MM.1S (cell line): ENCODE measurements around the gene TAF11L2.

Experiments
- EZH2 ChIP-seq: fragments of 300-600 bp; sonication (generic); optimal IDR thresholded peaks from 2 replicates; pipeline ENCODE3; 2017; ENCODE audit warnings: low read depth, mild to moderate bottlenecking, antibody characterized with exemption, low read length, mixed read lengths
- TF ChIP-seq, protein P1 (sequence below): fragments of 300-600 bp; sonication (generic); IDR thresholded peaks from 2 replicates; pipeline ENCODE4 v1.5.1; 2016; ENCODE audit warnings: antibody characterized with exemption, low read length, mixed read lengths

- TF ChIP-seq, protein P1, sequence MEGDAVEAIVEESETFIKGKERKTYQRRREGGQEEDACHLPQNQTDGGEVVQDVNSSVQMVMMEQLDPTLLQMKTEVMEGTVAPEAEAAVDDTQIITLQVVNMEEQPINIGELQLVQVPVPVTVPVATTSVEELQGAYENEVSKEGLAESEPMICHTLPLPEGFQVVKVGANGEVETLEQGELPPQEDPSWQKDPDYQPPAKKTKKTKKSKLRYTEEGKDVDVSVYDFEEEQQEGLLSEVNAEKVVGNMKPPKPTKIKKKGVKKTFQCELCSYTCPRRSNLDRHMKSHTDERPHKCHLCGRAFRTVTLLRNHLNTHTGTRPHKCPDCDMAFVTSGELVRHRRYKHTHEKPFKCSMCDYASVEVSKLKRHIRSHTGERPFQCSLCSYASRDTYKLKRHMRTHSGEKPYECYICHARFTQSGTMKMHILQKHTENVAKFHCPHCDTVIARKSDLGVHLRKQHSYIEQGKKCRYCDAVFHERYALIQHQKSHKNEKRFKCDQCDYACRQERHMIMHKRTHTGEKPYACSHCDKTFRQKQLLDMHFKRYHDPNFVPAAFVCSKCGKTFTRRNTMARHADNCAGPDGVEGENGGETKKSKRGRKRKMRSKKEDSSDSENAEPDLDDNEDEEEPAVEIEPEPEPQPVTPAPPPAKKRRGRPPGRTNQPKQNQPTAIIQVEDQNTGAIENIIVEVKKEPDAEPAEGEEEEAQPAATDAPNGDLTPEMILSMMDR, result no peak
- TF ChIP-seq EZH2, result no peak
These were observed 5.3 kb upstream of the TAF11L2 start for GRCh38 chr5:17492770-17493169.
